HCEC 1CT (cell line): ENCODE data around the gene ACOT7.
A peak's percentile ranks its signal among the peaks of the same experiment; 100 is the strongest.
"Not testable (repeated sequence)": the region's sequence is repeated elsewhere in the genome, so short reads cannot be mapped to it uniquely, and the experiment has no call there.

ENCODE experiments used
- DNase-seq: peaks from one replicate; pipeline ENCODE4 v3.0.0-alpha.2; 2017

ACOT7 gene

DNA sequence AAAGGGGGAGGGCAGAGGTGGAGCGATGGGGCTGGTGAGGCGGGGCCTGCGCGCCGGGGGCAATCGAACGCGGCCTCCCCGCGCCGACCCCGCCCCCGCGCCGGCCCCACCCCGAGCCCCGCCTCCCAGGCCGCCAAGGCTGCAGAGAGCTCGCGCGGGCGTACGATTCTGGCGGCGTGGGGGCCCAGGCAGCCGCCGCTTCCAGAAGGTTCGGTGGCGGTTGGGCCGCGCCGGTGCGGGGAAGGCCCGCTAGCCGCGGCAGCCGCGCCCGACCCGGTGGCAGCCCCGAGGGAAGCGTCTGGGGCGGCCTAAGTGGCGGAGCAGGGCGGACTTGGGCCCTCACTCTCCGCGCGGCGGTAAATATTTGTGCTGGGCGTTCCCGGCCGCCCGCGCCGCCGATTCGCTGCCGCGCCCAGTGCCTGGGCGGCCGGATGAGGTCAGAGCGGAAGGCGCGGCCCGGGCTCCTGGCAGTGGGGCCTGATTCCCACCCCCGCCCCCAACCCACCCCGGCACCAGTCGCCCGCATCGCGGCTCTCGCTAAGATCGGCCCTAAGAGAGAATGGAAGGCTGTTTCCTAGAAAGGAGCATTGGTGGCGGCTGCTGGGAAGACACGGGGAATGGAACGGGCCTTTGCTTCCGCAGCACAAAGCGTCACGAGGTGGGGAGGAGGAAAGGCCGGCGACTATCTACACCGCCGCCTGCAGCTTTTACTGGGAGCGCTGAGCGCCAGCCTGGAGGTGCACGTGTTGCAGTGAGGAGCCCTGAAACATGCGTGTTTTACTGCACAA, at the start of gene ACOT7:
Gene ACOT7 (minus strand): TSS at position 368 of the 788 bp plus-strand sequence. CDS start 368 bp downstream, outside the sequence.
- peak; percentile 89 for DNase-seq

DNA sequence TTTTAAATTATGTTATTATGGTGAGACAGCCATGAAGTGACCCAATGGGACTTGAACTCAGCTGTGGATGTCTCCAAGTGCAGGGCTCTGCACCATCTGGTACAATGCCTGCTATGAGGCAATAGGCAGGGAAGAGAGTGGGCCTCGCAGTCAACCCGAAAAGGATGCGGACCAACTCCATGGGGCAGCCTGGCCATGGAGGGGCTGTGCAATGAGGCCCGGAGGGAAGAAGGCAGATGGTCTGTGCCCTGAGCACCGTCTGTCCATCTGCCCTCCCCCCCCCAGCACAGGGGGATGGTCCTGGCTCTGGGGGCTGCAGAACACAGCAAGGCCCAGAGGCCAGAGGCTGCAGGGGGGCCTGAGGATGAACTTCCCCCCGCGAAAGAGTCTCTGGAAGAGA, 48.0 kb upstream of the ACOT7 start:
- no peak for DNase-seq

- DNase-seq = no peak
Observed at GRCh38 chr1:6440198-6441126, 46.9 kb upstream of the ACOT7 start.

DNA sequence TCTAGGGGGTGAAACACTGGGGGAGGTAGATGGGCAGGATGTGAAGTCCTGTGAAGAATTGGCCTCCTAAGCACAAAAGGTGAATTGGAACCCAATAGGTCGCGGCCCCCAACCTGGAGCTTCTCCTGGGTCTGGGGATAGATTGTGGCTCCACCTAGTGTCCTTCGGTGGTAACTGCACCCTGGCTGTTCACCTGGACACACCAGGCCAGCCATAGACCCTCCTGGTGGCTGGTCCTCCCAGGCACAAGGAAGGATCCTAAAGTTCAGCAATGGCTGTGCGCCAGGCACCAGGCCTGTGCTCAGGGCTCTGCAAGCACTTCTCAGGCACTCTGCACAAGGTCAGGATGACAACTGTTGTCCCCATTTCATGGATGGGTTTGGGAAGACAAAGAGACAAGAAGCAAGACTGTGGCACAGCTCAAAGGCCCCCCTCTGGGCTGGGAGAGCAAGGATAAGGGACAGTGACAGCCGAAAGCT, 44.5 kb upstream of the ACOT7 start:
- peak; percentile 46 for DNase-seq

DNA sequence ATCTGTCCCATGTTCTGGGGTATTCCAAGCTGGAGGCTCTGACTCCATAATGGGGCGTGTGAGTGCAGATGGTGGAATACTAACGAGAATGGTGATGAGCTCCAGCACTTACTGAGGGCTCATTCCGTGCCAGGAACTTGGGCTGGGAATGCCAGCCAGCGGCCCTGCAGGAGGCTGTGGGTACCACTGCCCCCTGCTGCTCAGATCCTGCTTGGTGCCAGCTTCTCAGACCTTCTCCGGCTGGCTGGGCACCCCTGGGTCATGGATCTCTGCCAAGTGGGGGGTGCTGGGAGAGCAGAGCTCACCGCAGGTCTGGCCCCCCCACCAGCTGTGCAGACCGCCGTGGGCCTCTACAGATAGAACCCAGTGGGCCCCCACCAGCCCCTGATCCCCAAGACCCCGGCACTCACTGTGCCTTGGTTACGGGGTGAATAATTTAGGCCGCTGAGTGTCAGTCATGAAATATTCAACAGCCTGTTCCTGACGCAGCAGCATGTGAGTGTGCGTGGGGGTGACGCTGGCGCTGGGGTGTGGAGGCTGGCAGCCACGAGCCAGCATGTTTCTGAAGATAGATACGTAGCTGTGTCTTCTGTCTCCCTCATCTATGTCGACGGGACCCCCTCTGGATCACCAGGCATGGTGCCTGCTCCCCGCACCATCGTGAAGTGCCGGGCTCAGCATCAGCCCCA, 43.6 kb upstream of the ACOT7 start:
- not testable (repeated sequence) for DNase-seq

DNA sequence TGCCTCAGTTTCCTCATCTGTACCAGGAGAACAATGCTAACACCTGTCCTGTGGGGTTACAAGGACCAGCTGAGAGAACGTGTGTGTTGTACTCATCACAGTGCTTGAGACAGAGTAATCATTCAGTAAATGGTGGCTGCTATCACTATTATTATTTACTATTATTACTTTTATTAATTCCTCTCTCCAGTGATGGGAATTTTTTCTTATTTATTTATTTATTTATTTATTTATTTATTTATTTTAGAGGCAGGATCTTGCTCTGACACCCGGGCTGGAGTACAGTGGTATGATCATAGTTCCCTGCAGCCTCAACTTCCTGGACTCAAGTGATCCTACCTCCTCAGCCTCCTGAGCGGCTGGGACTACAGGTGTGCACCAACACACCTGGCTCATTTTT, 42.7 kb upstream of the ACOT7 start:
- not testable (repeated sequence) for DNase-seq

- no peak for DNase-seq
Observed at GRCh38 chr1:6435547-6435946, 42.0 kb upstream of the ACOT7 start.

DNA sequence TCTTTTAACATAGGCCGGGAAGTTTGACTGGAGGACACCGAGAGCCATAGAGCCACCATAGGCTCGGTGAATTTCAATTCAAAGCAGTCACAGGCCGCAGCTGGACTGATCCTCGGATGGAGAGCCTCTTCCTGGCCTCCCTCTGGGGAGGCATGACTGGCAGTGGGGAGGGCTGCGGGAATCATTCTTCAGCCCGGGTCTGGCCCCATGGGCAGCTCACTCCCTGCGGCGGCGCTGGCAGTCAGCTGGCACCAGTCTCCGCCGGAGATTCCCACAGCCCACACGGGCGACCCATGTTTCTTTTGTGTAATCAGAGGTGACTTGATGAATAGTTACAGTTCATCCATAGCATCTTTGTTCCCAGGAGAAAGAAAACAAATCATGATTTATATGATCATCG, 41.6 kb upstream of the ACOT7 start:
- no peak for DNase-seq

GRCh38 chr1:6434186-6434585, 40.6 kb upstream of the ACOT7 start:
- DNase-seq = no peak

DNA sequence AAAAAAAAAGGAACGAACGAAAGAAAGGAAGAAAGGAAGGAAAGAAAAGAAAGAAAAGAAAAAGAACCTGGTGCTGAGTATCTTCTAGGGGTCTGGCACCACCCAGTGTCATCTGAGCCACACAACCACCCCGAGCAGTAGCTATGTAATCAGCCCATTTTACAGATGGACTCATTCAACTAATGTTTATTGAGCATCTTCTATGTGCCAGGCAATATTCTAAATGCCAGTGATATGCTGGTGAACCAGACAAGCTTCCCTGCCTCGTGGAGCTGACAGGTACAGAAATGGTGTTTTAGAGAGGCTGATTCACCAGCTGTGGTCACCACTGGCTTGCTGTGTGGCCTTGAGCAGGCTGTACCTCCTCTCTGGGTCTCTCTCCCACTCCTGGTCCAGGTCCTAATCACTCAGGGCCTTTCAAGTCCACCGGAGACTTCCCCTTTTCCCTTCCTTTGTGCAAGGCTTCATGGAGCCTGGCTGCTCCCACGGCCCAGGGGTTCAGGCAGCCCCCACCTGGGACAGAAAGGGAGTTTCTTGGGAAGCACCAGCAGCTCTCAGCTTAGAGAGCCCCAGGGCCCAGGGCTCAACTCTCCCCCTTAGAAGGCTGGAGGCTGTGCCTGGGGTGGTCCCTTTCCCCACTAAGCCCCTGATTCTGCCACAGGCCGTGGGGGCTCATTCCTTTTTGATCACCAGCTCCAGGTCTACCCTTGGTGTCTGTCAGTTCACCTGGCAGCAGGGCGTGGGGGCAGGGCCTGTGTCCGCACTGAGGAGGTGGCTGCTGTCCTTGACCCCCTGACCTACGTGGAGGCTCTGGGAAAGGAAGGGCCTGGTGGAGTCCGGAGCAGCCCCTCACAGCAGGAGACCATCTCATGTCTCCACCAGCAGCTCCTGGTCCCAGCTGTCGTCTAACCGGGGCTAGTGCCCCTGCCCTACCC, 38.3 kb upstream of the ACOT7 start:
- DNase-seq = not testable (repeated sequence)

DNA sequence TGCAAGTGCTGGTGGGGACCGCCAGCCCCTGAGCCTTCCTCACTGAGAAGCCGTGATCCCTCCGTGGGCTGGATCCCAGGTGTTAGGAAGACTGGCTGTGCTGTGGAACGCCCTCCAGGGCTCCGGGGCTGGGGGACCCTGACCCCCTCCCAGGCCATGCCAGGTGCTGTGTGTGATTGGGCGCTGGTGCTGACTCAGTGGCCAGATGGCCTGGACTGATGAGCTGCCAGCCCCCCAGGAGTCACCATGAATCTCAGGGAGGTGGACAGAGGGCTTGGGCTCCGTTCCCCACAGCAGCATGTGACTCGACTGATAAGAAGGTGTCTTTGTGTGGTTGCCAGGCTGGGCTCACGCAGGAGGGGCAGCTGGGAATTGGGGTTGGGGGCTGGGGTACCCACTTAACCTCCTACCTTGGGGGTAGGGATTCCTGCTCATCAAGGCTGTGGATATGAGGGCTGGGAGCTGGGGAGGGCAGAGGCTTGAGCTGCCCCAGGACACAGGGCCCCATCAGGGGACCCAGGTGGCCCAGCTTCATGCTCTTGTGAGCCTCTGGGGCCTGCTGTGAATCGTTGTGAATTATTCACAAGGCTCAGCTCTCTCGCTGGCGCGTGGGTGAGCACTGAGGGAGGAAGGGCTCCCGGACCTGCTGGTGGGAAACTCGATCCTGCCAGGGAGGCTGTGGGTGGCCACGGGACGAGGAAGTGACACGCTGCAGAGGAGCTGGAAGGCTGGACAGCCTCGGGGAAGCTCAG, 36.3 kb upstream of the ACOT7 start:
- DNase-seq = not testable (repeated sequence)

- DNase-seq = not testable (repeated sequence)
Observed at GRCh38 chr1:6428453-6428852, 34.9 kb upstream of the ACOT7 start.

DNA sequence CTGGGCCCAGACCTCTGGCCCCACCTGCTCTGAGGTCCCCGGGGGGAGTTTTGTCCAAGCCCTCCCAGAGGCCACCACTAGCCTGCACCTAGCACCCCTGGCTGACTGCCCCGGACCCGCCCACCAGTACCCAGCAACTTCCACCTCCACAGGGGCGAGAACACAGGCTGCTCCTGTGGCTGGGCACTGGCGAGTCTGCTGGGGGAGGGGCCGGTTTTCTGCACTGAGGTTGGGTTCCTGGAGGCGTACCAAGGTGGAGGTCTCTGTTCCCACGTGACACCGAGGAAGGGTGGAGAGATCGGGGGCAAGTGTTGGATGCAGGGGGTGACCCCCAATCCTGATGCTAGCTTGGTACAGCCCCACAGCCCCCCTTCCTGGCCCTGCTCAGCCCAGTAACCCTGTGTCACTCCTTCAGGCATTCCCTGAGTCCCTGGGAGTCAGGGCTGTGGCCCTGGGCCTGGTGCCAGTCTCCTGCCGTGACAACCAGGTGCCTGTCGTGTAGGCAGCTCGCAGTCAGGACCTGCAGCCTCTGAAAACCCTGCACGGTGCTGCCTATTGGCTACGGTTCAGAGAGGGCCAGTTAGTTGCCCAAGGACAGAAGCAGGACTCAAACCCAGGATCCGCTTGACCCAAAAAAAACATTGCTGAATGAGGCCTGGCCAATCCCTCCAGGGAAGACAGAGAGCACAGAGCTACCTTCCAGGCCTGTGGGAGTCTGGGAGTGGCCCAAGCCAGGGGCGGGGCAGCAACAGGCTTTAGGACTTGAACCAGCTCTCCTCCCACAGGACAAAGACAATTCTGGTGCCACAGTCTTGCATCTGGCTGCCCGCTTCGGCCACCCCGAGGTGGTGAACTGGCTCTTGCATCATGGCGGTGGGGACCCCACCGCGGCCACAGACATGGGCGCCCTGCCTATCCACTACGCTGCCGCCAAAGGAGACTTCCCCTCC, 34.1 kb upstream of the ACOT7 start:
- DNase-seq = no peak

- no peak for DNase-seq
Observed at GRCh38 chr1:6426972-6427350, 33.4 kb upstream of the ACOT7 start.

GRCh38 chr1:6426277-6426971, 32.9 kb upstream of the ACOT7 start:
- no peak for DNase-seq

GRCh38 chr1:6425658-6426057, 32.1 kb upstream of the ACOT7 start:
- DNase-seq = no peak

DNA sequence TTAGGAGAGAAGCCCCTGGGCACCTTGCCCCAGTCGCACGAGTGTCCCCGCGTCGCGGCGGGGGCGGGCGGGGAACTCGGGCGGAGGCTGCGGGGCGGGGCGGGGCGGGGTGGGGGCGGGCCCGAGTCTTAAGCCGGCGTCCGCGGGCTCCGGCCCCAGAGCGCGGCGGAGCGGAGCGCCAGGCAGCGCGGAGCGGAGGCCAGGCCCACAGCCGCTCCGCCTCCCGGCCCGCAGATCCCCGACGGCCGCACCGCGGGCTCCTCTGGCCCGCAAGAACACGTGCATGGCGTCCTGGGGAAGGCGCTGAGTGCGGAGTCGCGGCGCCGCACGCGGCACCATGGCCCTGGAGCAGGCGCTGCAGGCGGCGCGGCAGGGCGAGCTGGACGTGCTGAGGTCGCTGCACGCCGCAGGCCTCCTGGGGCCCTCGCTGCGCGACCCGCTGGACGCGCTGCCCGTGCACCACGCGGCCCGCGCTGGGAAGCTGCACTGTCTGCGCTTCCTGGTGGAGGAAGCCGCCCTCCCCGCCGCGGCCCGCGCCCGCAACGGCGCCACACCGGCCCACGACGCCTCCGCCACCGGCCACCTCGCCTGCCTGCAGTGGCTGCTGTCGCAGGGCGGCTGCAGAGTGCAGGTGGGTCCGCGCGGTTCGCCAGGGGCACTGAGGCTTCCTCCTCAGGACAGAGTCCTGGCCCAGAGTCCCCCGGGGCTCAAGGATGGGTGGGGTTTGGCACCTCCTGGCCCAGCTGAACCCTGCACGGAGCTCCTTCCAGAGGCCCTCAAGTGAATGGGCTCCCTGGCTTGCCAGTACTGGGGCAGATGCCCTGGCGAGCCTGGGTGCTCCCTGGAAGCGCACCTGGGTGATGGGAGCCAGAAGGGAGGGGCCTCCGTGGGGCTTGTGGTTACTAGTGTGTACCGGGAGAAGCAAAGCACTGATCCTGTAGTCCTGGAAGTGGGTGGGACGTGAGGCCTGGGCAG, 31.3 kb upstream of the ACOT7 start, which contains the start of gene ESPN:
Gene ESPN (plus strand): TSS at position 158 of the 975 bp plus-strand sequence. CDS start 180 bp downstream, at position 338.
- no peak for DNase-seq

- no peak for DNase-seq
Observed at GRCh38 chr1:6424000-6424565, 30.5 kb upstream of the ACOT7 start.
